ENCODE measurements around the gene KCNK3.
A peak's percentile ranks its signal among the peaks of the same experiment; 100 is the strongest.

KCNK3 gene
- long read RNA-seq, result 0 reads

DNA sequence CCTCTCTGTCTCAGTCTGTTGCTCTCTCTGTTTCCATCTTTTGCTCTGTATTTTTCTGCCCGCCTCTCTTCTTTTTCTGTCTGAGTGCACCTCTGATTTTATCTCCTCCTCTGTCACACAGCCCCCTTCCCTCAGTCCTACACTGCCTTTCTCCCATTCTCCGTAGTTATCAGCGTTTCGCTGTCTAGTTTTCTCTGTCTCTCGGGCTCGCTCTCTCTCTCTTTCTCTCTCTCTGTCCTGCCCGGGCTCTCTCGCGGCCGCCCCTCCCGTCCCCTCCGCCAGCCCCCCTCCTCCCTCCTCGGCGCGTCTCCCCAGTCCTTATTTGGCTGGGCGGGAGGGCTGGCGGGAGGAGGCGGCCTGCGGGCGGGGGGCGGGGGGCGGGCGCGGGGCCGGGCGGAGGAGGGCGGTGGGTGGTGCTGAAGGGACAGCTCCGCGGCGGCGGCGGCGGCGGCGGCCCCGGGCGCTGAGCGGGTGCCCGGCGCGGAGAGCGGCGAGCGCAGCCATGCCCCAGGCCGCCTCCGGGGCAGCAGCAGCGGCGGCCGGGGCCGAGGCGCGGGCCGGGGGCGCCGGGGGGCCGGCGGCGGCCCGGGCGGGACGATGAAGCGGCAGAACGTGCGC lies at the start of gene KCNK3:
Gene KCNK3, plus strand, starts transcription at position 444 of the 618 bp plus-strand sequence. Its CDS starts 154 bp downstream, at position 598.
- Histone ChIP-seq H3K4me3 (replicated peaks; ENCODE audit: insufficient read depth, low read length) (no peak within 1 kb of the TSS), H3K27ac (replicated peaks) (no peak within 1 kb of the TSS), H3K27me3 (ENCODE audit: insufficient read depth, poor library complexity, severe bottlenecking) (peaks cover 20% of the 10 kb centered on the region)
- no peak for TF ChIP-seq POLR2AphosphoS5 (IDR thresholded peaks at IDR 0.05; ENCODE audit: low read depth)
- TF ChIP-seq, protein P1, sequence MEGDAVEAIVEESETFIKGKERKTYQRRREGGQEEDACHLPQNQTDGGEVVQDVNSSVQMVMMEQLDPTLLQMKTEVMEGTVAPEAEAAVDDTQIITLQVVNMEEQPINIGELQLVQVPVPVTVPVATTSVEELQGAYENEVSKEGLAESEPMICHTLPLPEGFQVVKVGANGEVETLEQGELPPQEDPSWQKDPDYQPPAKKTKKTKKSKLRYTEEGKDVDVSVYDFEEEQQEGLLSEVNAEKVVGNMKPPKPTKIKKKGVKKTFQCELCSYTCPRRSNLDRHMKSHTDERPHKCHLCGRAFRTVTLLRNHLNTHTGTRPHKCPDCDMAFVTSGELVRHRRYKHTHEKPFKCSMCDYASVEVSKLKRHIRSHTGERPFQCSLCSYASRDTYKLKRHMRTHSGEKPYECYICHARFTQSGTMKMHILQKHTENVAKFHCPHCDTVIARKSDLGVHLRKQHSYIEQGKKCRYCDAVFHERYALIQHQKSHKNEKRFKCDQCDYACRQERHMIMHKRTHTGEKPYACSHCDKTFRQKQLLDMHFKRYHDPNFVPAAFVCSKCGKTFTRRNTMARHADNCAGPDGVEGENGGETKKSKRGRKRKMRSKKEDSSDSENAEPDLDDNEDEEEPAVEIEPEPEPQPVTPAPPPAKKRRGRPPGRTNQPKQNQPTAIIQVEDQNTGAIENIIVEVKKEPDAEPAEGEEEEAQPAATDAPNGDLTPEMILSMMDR (IDR thresholded peaks at IDR 0.05; ENCODE audit: insufficient read depth, low read length), result no peak
- no peak for TF ChIP-seq GABPA (IDR thresholded peaks at IDR 0.05; ENCODE audit: low read depth)
- TF ChIP-seq, protein P2, sequence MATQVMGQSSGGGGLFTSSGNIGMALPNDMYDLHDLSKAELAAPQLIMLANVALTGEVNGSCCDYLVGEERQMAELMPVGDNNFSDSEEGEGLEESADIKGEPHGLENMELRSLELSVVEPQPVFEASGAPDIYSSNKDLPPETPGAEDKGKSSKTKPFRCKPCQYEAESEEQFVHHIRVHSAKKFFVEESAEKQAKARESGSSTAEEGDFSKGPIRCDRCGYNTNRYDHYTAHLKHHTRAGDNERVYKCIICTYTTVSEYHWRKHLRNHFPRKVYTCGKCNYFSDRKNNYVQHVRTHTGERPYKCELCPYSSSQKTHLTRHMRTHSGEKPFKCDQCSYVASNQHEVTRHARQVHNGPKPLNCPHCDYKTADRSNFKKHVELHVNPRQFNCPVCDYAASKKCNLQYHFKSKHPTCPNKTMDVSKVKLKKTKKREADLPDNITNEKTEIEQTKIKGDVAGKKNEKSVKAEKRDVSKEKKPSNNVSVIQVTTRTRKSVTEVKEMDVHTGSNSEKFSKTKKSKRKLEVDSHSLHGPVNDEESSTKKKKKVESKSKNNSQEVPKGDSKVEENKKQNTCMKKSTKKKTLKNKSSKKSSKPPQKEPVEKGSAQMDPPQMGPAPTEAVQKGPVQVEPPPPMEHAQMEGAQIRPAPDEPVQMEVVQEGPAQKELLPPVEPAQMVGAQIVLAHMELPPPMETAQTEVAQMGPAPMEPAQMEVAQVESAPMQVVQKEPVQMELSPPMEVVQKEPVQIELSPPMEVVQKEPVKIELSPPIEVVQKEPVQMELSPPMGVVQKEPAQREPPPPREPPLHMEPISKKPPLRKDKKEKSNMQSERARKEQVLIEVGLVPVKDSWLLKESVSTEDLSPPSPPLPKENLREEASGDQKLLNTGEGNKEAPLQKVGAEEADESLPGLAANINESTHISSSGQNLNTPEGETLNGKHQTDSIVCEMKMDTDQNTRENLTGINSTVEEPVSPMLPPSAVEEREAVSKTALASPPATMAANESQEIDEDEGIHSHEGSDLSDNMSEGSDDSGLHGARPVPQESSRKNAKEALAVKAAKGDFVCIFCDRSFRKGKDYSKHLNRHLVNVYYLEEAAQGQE (IDR thresholded peaks at IDR 0.05; ENCODE audit: insufficient replicate concordance, low read depth), result peak; percentile 87
- no peak for TF ChIP-seq SPI1 (IDR thresholded peaks at IDR 0.05; ENCODE audit: borderline replicate concordance, low read depth)
- no peak for DNase-seq (ENCODE audit: low read depth in 1 of 2, low spot score in 1 of 2)

DNA sequence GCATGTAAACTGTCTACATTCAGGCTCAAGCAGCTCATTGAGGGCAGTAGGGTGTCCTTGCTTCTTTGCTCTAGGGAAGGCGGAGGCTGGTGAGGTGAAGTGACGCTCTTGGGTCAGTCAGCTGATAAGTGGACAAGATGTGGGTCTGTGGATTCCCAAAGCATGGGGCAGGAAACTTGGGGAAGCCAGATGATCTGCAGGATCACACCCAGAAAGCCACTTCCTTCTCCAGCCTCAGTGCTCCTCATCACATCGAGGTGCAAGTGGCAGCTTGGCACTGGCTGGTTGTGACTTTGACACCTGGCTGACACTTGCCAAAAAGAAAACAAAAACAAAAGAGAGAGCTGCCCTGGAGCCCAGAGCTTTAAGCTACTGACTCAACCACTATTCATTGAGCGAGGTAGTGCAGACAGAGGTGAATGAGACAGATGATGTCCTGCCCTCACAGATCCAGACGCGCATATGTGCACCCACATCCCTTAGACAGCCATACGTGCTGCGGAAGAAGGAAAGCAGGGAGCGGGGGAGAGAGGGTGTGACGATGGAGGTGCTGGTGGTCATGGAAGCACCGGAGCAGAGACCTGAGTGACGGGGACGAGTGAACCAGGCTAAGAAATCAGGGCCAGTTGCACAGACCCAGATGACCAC lies 48.2 kb upstream of the KCNK3 start:
- TF ChIP-seq SPI1 (IDR thresholded peaks at IDR 0.05; ENCODE audit: borderline replicate concordance, low read depth), result no peak
- TF ChIP-seq GABPA (IDR thresholded peaks at IDR 0.05; ENCODE audit: low read depth), result no peak
- TF ChIP-seq, protein P2 (IDR thresholded peaks at IDR 0.05; ENCODE audit: insufficient replicate concordance, low read depth), result no peak
- TF ChIP-seq, protein P1 (IDR thresholded peaks at IDR 0.05; ENCODE audit: insufficient read depth, low read length), result no peak
- TF ChIP-seq POLR2AphosphoS5 (IDR thresholded peaks at IDR 0.05; ENCODE audit: low read depth), result no peak
- H3K27me3 ChIP-seq (ENCODE audit: insufficient read depth, poor library complexity, severe bottlenecking), result peaks cover 9% of the 10 kb centered on the region
- H3K4me3 ChIP-seq (replicated peaks; ENCODE audit: insufficient read depth, low read length), result no peak overlapping the region
- H3K27ac ChIP-seq (replicated peaks), result no peak overlapping the region
- DNase-seq (ENCODE audit: low read depth in 1 of 2, low spot score in 1 of 2), result no peak

DNA sequence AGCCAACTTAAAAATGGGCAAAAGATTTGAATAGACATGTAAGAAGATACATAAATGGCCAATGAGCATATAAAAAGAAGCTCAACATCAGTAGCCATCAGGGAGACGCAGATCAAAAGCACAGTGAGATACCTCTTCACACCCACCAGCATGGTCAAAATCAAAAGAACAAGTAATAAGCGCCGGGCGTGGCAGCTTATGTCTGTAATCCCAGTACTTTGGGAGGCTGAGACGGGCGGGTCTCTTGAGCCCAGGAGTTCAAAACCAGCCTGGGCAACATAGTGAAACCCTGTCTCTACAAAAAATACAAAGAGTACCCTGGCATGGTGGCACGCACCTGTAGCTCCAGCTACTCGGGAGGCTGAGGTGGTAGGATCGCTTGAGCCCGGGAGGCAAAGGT lies 46.8 kb upstream of the KCNK3 start:
- no peak for DNase-seq (ENCODE audit: low read depth in 1 of 2, low spot score in 1 of 2)
- TF ChIP-seq POLR2AphosphoS5 (IDR thresholded peaks at IDR 0.05; ENCODE audit: low read depth), result no peak
- TF ChIP-seq GABPA (IDR thresholded peaks at IDR 0.05; ENCODE audit: low read depth), result no peak
- TF ChIP-seq, protein P1 (IDR thresholded peaks at IDR 0.05; ENCODE audit: insufficient read depth, low read length), result no peak
- TF ChIP-seq, protein P2 (IDR thresholded peaks at IDR 0.05; ENCODE audit: insufficient replicate concordance, low read depth), result no peak
- TF ChIP-seq SPI1 (IDR thresholded peaks at IDR 0.05; ENCODE audit: borderline replicate concordance, low read depth), result no peak
- Histone ChIP-seq H3K27me3 (ENCODE audit: insufficient read depth, poor library complexity, severe bottlenecking) (peaks cover 9% of the 10 kb centered on the region), H3K4me3 (replicated peaks; ENCODE audit: insufficient read depth, low read length) (no peak overlapping the region), H3K27ac (replicated peaks) (no peak overlapping the region)

All from HL-60 (cell line).